GM19397 (cell line): ENCODE measurements around the gene TMIGD2.
"Not testable (repeated sequence)": the region's sequence is repeated elsewhere in the genome, so short reads cannot be mapped to it uniquely, and the experiment has no call there.

Experiments
- ATAC-seq: cut with Tn5 transposase; IDR thresholded peaks from one replicate; pipeline ENCODE4 v1.9.1; 2021; ENCODE audit warnings: mild to moderate bottlenecking, moderate library complexity; ENCODE audit not compliant: unreplicated experiment

Gene TMIGD2

GRCh38 chr19:4267901-4268815 lies 34.0 kb downstream of the TMIGD2 start:
- ATAC-seq: no peak

GRCh38 chr19:4267101-4267900 lies 34.9 kb downstream of the TMIGD2 start:
- ATAC-seq: no peak

- ATAC-seq: no peak
Observed at GRCh38 chr19:4266253-4267000, 35.8 kb downstream of the TMIGD2 start.

GRCh38 chr19:4264812-4265211 lies 37.4 kb downstream of the TMIGD2 start:
- no peak for ATAC-seq

- no peak for ATAC-seq
Observed at GRCh38 chr19:4260613-4261191, 41.5 kb downstream of the TMIGD2 start.

- ATAC-seq: no peak
Observed at GRCh38 chr19:4258181-4258580, 44.0 kb downstream of the TMIGD2 start.

GRCh38 chr19:4257025-4257424 lies 45.2 kb downstream of the TMIGD2 start:
- ATAC-seq: no peak

- ATAC-seq: no peak
Observed at GRCh38 chr19:4256563-4256962, 45.6 kb downstream of the TMIGD2 start.

- ATAC-seq: peak; percentile 81
Observed at GRCh38 chr19:4246767-4247593, 55.2 kb downstream of the TMIGD2 start, which contains the start of gene YJU2. YJU2 (plus strand) TSS chr19:4247080; CDS start chr19:4247147, 67 bp downstream.

GRCh38 chr19:4245938-4246337 lies 56.3 kb downstream of the TMIGD2 start:
- ATAC-seq: not testable (repeated sequence)
